Activated CD4-positive, alpha-beta T cell treated with anti-CD3 and anti-CD28 coated beads for 24 hours (primary cell): ENCODE measurements around the gene ZNF418.
"Not testable (repeated sequence)": the region's sequence is repeated elsewhere in the genome, so short reads cannot be mapped to it uniquely, and the experiment has no call there.

Experiments
- DNase-seq, 2 donors: peaks; one replicate each; pipeline ENCODE4 v3.0.0-alpha.2; 2020; ENCODE audit warnings: low read depth in 2 of 2

The ZNF418 gene

GRCh38 chr19:57934820-57935665 lies at the start of gene ZNF418:
ZNF418 (minus strand) TSS chr19:57935402; CDS start chr19:57933822, 1,580 bp downstream.
- peak in 1 of 2 donors; percentile 10 for DNase-seq

GRCh38 chr19:57978586-57979289 lies 43.5 kb upstream of the ZNF418 start:
- no peak for DNase-seq

GRCh38 chr19:57974434-57974833 lies 39.2 kb upstream of the ZNF418 start, which contains the start of gene C19orf18:
C19orf18 (minus strand) TSS chr19:57974534; CDS start chr19:57974432, 102 bp downstream.
- no peak for DNase-seq

- DNase-seq, result no peak
Measured at GRCh38 chr19:57964761-57965160, 29.6 kb upstream of the ZNF418 start.

GRCh38 chr19:57961785-57962184 lies 26.6 kb upstream of the ZNF418 start:
- no peak for DNase-seq

- no peak for DNase-seq
Measured at GRCh38 chr19:57954996-57955395, 19.8 kb upstream of the ZNF418 start.

- no peak for DNase-seq
Measured at GRCh38 chr19:57949702-57950101, 14.5 kb upstream of the ZNF418 start.

GRCh38 chr19:57949296-57949695 lies 14.1 kb upstream of the ZNF418 start:
- no peak for DNase-seq

GRCh38 chr19:57947419-57948134 lies 12.4 kb upstream of the ZNF418 start, which contains the start of gene ZNF256:
ZNF256 (minus strand) TSS chr19:57947706; CDS start chr19:57947474, 232 bp downstream.
- peak; percentile 82 to 84 for DNase-seq

GRCh38 chr19:57947088-57947418 lies 11.9 kb upstream of the ZNF418 start:
- no peak for DNase-seq

GRCh38 chr19:57946316-57946715 lies 11.1 kb upstream of the ZNF418 start:
- DNase-seq, result no peak

- DNase-seq, result no peak
Measured at GRCh38 chr19:57941593-57941992, 6.4 kb upstream of the ZNF418 start.

- no peak for DNase-seq
Measured at GRCh38 chr19:57935731-57936130, 529 bp upstream of the ZNF418 start.

- DNase-seq, result no peak
Measured at GRCh38 chr19:57927587-57927986, 7.6 kb downstream of the ZNF418 start.

- peak; percentile 54 to 67 for DNase-seq
Measured at GRCh38 chr19:57916168-57916995, 18.8 kb downstream of the ZNF418 start, which contains the start of gene ZNF417. ZNF417 (minus strand) TSS chr19:57916592; CDS start chr19:57916411, 181 bp downstream.

GRCh38 chr19:57914531-57914930 lies 20.7 kb downstream of the ZNF418 start:
- DNase-seq, result no peak

- DNase-seq, result no peak
Measured at GRCh38 chr19:57907394-57907793, 27.8 kb downstream of the ZNF418 start.

GRCh38 chr19:57905258-57905657 lies 29.9 kb downstream of the ZNF418 start:
- no peak for DNase-seq

GRCh38 chr19:57903618-57904184 lies 31.5 kb downstream of the ZNF418 start:
- no peak for DNase-seq

GRCh38 chr19:57900311-57900710 lies 34.9 kb downstream of the ZNF418 start:
- no peak for DNase-seq

GRCh38 chr19:57890706-57891105 lies 44.5 kb downstream of the ZNF418 start:
- DNase-seq, result not testable (repeated sequence)
